Stomach (tissue), 4 donors: ENCODE results near the gene C1orf56.

ENCODE experiments used
- CTCF ChIP-seq, 7 experiments: fragments of 450-650 bp in 4 of 7; fragments of 200-600 bp in 3 of 7; sonication (generic) in 3 of 7; IDR thresholded peaks; one replicate each; pipeline ENCODE4 v1.5.1; 2016 to 2019; ENCODE audit warnings: antibody characterized with exemption in 7 of 7, control low read depth in 2 of 7, mild to moderate bottlenecking in 1 of 7
- POLR2A ChIP-seq, 4 donors: fragments of 450-650 bp; IDR thresholded peaks; one replicate each; pipeline ENCODE4 v1.6.1; 2016; ENCODE audit warnings: antibody characterized with exemption in 4 of 4, control low read depth in 2 of 4, mild to moderate bottlenecking in 1 of 4, moderate library complexity in 1 of 4
- POLR2AphosphoS5 ChIP-seq, 3 donors: sonication (generic); formaldehyde crosslinking; IDR thresholded peaks; one replicate each; pipeline ENCODE4 v1.6.1; 2016; ENCODE audit warnings: antibody characterized with exemption in 3 of 3

DNA sequence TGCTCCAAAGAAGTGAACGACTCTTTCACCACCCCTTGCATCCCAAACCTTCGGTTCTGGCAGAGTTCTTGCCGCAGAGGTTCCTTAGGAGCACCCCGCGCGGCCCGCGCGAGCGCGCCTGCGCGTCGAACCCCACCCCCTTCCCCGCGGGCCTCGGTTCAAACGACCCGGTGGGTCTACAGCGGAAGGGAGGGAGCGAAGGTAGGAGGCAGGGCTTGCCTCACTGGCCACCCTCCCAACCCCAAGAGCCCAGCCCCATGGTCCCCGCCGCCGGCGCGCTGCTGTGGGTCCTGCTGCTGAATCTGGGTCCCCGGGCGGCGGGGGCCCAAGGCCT is at the start of gene C1orf56:
- TF ChIP-seq CTCF (IDR thresholded peaks at IDR 0.05), result no peak
- no peak for TF ChIP-seq POLR2A (IDR thresholded peaks at IDR 0.05)
- peak; percentile 41 to 72 (median 66) for TF ChIP-seq POLR2AphosphoS5 (IDR thresholded peaks at IDR 0.05)
